ENCODE data around the gene PDIA3. TPM values are rescaled to one million over a fixed set of nuclear protein-coding genes. Genes with fewer than 3 reads are reported as not detected.

PDIA3 gene
- total RNA-seq, 1 donor from 2014 or later, result 330 TPM

GRCh38 chr15:43775411-43775965, 29.2 kb downstream of the PDIA3 start:
- Histone ChIP-seq H3K27ac (peak overlapping the region; percentile 88), H3K9me3 (no peaks in the 10 kb centered on the region), H3K4me1 (peaks cover 24% of the 10 kb centered on the region), H3K36me3 (peaks cover 35% of the 10 kb centered on the region), H3K27me3 (ENCODE audit: low read depth) (no peaks in the 10 kb centered on the region), H3K4me3 (peak overlapping the region; percentile 78)
- peak; percentile 16 for TF ChIP-seq CTCF (IDR thresholded peaks at IDR 0.05)
- no peak for DNase-seq
- intact Hi-C loops (cut with DNase I), result no loop called here
- ATAC-seq, result peak in 1 of 2 donors; percentile 0

GRCh38 chr15:43776101-43776717, 30.0 kb downstream of the PDIA3 start:
- Histone ChIP-seq H3K27me3 (ENCODE audit: low read depth) (no peaks in the 10 kb centered on the region), H3K4me1 (peaks cover 24% of the 10 kb centered on the region), H3K27ac (peak overlapping the region; percentile 88), H3K9me3 (no peaks in the 10 kb centered on the region), H3K36me3 (peaks cover 28% of the 10 kb centered on the region), H3K4me3 (peak overlapping the region; percentile 78)
- no peak for TF ChIP-seq CTCF (IDR thresholded peaks at IDR 0.05)
- ATAC-seq, result peak; percentile 27 to 31
- intact Hi-C loops (cut with DNase I), result no loop called here
- peak; percentile 52 for DNase-seq

GRCh38 chr15:43776718-43777266, 30.6 kb downstream of the PDIA3 start, which contains the start of gene ELL3:
Gene ELL3 (minus strand): TSS chr15:43776966. CDS start chr15:43776901, 65 bp downstream.
- no peaks in the 10 kb centered on the region for H3K9me3 ChIP-seq
- H3K27me3 ChIP-seq (ENCODE audit: low read depth), result no peaks in the 10 kb centered on the region
- intact Hi-C loops (cut with DNase I), result no loop called here
- ATAC-seq (peak; percentile 94 to 96), DNase-seq (peak; percentile 89)
- H3K4me3 ChIP-seq, result peak within 1 kb of the TSS; percentile 78
- H3K27ac ChIP-seq, result peak within 1 kb of the TSS; percentile 88
- TF ChIP-seq CTCF (IDR thresholded peaks at IDR 0.05), result no peak
- H3K4me1 ChIP-seq, result peaks cover 24% of the 10 kb centered on the region
- H3K36me3 ChIP-seq, result peaks cover 22% of the 10 kb centered on the region

- peaks cover 24% of the 10 kb centered on the region for H3K4me1 ChIP-seq
- no peaks in the 10 kb centered on the region for H3K9me3 ChIP-seq
- peaks cover 16% of the 10 kb centered on the region for H3K36me3 ChIP-seq
- DNase-seq (peak; percentile 88), ATAC-seq (peak; percentile 89 to 91)
- no peaks in the 10 kb centered on the region for H3K27me3 ChIP-seq (ENCODE audit: low read depth)
- intact Hi-C loops (cut with DNase I), result no loop called here
- H3K27ac ChIP-seq, result peak overlapping the region; percentile 88
- H3K4me3 ChIP-seq, result peak overlapping the region; percentile 78
- peak; percentile 79 for TF ChIP-seq CTCF (IDR thresholded peaks at IDR 0.05)
These were observed 31.2 kb downstream of the PDIA3 start for GRCh38 chr15:43777267-43777914.

- no peak for DNase-seq
- no peak overlapping the region for H3K27ac ChIP-seq
- H3K9me3 ChIP-seq, result no peaks in the 10 kb centered on the region
- no peak for TF ChIP-seq CTCF (IDR thresholded peaks at IDR 0.05)
- H3K4me3 ChIP-seq, result no peak overlapping the region
- H3K27me3 ChIP-seq (ENCODE audit: low read depth), result no peaks in the 10 kb centered on the region
- intact Hi-C loops (cut with DNase I), result no loop called here
- ATAC-seq, result no peak
- H3K4me1 ChIP-seq, result peaks cover 24% of the 10 kb centered on the region
- peaks cover 2% of the 10 kb centered on the region for H3K36me3 ChIP-seq
These were observed 32.8 kb downstream of the PDIA3 start for GRCh38 chr15:43779016-43779415.
